ENCODE results near the gene ATF3. TPM values are rescaled to one million over a fixed set of nuclear protein-coding genes. Genes with fewer than 3 reads are reported as not detected.

Gene ATF3
- total RNA-seq, 1 donor from 2014 or later, result 1.8 TPM

DNA sequence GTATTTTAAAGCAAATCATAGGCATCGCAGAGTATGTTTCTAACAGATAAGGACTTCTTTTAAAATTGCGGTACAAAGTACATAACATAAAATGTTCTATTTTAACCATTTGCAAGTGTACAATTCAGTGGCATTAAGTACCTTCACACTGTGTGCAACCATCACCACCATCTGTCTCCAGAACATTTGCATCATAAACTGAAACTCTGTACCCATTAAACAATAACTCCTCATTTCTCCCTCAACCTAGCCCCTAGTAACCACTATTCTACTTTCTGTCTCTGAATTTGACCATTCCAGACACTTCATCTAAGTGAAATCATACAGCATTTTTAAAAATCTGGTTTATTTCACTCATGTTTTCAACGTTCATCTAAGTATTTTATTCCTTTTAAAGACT, 16.6 kb upstream of the ATF3 start:
- Mint-ChIP-seq H3K9me3 (ENCODE audit: unreplicated experiment) (no peaks in the 10 kb centered on the region), H3K4me1 (ENCODE audit: unreplicated experiment) (peaks cover 26% of the 10 kb centered on the region), H3K27ac (ENCODE audit: unreplicated experiment) (peak overlapping the region; percentile 13), H3K27me3 (ENCODE audit: unreplicated experiment) (no peaks in the 10 kb centered on the region), H3K36me3 (ENCODE audit: low read depth, unreplicated experiment) (no peaks in the 10 kb centered on the region), H3K4me3 (ENCODE audit: unreplicated experiment) (no peak overlapping the region)
- DNase-seq (ENCODE audit: low spot score), result no peak
- TF ChIP-seq, protein P1, sequence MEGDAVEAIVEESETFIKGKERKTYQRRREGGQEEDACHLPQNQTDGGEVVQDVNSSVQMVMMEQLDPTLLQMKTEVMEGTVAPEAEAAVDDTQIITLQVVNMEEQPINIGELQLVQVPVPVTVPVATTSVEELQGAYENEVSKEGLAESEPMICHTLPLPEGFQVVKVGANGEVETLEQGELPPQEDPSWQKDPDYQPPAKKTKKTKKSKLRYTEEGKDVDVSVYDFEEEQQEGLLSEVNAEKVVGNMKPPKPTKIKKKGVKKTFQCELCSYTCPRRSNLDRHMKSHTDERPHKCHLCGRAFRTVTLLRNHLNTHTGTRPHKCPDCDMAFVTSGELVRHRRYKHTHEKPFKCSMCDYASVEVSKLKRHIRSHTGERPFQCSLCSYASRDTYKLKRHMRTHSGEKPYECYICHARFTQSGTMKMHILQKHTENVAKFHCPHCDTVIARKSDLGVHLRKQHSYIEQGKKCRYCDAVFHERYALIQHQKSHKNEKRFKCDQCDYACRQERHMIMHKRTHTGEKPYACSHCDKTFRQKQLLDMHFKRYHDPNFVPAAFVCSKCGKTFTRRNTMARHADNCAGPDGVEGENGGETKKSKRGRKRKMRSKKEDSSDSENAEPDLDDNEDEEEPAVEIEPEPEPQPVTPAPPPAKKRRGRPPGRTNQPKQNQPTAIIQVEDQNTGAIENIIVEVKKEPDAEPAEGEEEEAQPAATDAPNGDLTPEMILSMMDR (IDR thresholded peaks at IDR 0.05; ENCODE audit: unreplicated experiment), result no peak

DNA sequence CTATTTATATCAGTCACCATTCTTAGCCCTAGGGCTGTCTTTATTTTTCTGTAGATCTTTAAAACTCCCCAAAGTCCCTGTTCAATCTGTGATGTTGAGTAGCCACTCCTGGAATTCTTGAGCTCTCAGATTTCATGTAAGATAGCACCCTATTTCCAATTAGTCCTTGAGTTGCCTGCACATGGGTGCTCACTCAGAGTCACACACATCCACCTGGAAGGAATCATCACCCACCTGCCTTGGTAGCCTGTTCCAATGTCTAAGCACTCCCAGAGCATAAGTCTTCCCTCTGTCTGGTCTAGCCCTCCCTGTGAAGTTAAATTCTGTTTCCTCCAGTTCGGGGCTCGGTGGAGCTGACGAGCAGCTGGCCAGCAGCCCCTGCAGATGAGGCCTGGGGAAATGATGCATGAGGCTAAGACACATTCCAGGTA, 14.7 kb upstream of the ATF3 start:
- Mint-ChIP-seq H3K27me3 (ENCODE audit: unreplicated experiment) (peaks cover 2% of the 10 kb centered on the region), H3K4me1 (ENCODE audit: unreplicated experiment) (peaks cover 10% of the 10 kb centered on the region), H3K27ac (ENCODE audit: unreplicated experiment) (no peak overlapping the region), H3K36me3 (ENCODE audit: low read depth, unreplicated experiment) (no peaks in the 10 kb centered on the region), H3K4me3 (ENCODE audit: unreplicated experiment) (no peak overlapping the region), H3K9me3 (ENCODE audit: unreplicated experiment) (no peaks in the 10 kb centered on the region)
- TF ChIP-seq, protein P1 (IDR thresholded peaks at IDR 0.05; ENCODE audit: unreplicated experiment), result no peak
- no peak for DNase-seq (ENCODE audit: low spot score)

DNA sequence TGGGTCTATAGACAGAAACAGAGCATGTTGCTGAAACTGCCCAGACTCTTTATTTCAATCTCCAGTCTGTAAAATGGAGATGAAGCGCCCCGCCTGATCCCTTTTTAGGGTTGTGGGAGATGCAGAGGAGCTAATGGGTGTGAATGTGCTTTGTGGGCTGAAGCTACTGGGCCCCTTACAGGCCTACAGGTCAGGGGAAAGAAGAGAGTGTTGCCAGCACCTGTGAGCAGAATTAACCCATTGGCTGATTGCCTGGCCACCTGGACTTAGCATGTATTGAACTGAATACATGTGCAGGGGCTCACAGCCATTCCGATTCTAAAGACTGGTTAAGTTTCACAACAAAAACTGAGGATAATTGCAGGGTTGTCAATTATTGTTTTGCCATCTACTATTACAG, 13.9 kb upstream of the ATF3 start:
- Mint-ChIP-seq H3K4me3 (ENCODE audit: unreplicated experiment) (no peak overlapping the region), H3K36me3 (ENCODE audit: low read depth, unreplicated experiment) (no peaks in the 10 kb centered on the region), H3K27me3 (ENCODE audit: unreplicated experiment) (peaks cover 4% of the 10 kb centered on the region), H3K4me1 (ENCODE audit: unreplicated experiment) (peaks cover 10% of the 10 kb centered on the region), H3K27ac (ENCODE audit: unreplicated experiment) (no peak overlapping the region), H3K9me3 (ENCODE audit: unreplicated experiment) (no peaks in the 10 kb centered on the region)
- DNase-seq (ENCODE audit: low spot score), result no peak
- TF ChIP-seq, protein P1 (IDR thresholded peaks at IDR 0.05; ENCODE audit: unreplicated experiment), result no peak

DNA sequence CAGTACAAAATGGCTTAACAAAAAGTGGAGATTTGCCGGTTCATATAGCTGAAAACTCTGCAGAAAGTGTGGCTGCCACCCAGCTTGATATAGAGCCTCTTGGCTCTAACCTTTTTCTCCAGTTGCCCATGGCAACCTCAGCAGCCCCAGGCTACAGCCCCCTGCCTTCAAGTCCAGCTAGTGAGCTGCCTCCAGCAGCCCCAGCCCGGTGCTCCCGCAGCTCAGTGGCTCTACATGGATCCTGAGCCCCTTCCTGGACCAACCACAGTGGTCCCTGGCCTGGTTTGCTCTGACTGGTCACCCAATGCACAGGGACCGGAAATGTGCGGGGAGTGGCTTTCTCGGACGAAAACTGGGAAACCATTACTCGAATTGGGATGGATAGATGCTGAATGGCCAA, 13.3 kb upstream of the ATF3 start:
- H3K27ac Mint-ChIP-seq (ENCODE audit: unreplicated experiment), result no peak overlapping the region
- H3K4me1 Mint-ChIP-seq (ENCODE audit: unreplicated experiment), result peaks cover 10% of the 10 kb centered on the region
- no peak for DNase-seq (ENCODE audit: low spot score)
- H3K9me3 Mint-ChIP-seq (ENCODE audit: unreplicated experiment), result no peaks in the 10 kb centered on the region
- no peak overlapping the region for H3K4me3 Mint-ChIP-seq (ENCODE audit: unreplicated experiment)
- TF ChIP-seq, protein P1 (IDR thresholded peaks at IDR 0.05; ENCODE audit: unreplicated experiment), result no peak
- H3K36me3 Mint-ChIP-seq (ENCODE audit: low read depth, unreplicated experiment), result no peaks in the 10 kb centered on the region
- H3K27me3 Mint-ChIP-seq (ENCODE audit: unreplicated experiment), result peaks cover 4% of the 10 kb centered on the region

DNA sequence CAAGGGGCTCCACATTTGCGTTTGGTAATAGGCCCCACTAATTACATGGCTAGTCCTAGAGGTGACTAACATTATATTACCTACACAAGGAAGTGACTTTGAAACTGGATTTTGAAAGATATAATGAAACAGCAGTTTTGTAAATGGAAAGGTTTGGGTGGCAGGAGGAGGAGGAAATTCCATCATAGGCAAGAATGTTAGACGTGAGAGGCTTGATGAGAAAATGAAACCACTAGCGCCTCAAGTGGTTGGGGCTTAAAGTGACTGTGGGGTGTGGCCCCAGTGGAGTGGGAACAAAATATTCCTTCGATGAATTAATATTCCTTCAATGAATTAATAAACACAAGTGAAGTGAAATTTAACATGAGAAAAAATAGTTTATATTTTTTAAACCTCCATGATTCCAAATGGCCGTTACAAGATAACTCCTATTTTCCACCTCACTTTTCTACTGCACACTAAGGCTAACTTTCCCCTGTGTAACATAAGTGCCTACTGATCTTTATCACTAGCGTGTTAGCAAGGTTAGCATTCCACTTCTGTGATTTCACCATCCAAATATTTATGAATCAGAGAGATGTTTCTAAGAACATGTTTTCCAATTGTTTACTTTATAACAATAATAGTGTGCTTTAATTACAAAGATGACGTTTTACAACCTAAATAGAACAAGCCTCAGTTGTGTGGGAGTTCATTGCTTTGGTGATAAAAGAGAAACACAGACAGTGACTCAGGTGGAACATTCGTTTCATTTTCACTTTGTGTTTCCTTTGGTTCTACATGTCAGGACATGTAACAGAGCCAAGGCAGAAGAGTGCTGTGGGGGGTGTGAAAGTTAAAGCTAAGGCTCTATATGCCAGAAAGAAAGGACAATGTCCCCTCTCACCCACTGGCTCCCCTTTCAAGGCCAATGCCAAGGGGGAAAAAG, 12.5 kb upstream of the ATF3 start:
- Mint-ChIP-seq H3K4me1 (ENCODE audit: unreplicated experiment) (peaks cover 10% of the 10 kb centered on the region), H3K36me3 (ENCODE audit: low read depth, unreplicated experiment) (no peaks in the 10 kb centered on the region), H3K27me3 (ENCODE audit: unreplicated experiment) (peaks cover 4% of the 10 kb centered on the region), H3K27ac (ENCODE audit: unreplicated experiment) (peak overlapping the region; percentile 70), H3K4me3 (ENCODE audit: unreplicated experiment) (no peak overlapping the region), H3K9me3 (ENCODE audit: unreplicated experiment) (no peaks in the 10 kb centered on the region)
- TF ChIP-seq, protein P1 (IDR thresholded peaks at IDR 0.05; ENCODE audit: unreplicated experiment), result peak; percentile 59
- peak; percentile 27 for DNase-seq (ENCODE audit: low spot score)
